ENCODE results near the gene PKP3.
"Not testable (repeated sequence)": the region's sequence is repeated elsewhere in the genome, so short reads cannot be mapped to it uniquely, and the experiment has no call there.

PKP3 gene

GRCh38 chr11:413120-414081, 19.4 kb downstream of the PKP3 start:
- DNase-seq = no peak

- no peak for DNase-seq
Observed at GRCh38 chr11:414318-414857, 20.4 kb downstream of the PKP3 start.

GRCh38 chr11:415640-416041, 21.6 kb downstream of the PKP3 start:
- no peak for DNase-seq

DNA sequence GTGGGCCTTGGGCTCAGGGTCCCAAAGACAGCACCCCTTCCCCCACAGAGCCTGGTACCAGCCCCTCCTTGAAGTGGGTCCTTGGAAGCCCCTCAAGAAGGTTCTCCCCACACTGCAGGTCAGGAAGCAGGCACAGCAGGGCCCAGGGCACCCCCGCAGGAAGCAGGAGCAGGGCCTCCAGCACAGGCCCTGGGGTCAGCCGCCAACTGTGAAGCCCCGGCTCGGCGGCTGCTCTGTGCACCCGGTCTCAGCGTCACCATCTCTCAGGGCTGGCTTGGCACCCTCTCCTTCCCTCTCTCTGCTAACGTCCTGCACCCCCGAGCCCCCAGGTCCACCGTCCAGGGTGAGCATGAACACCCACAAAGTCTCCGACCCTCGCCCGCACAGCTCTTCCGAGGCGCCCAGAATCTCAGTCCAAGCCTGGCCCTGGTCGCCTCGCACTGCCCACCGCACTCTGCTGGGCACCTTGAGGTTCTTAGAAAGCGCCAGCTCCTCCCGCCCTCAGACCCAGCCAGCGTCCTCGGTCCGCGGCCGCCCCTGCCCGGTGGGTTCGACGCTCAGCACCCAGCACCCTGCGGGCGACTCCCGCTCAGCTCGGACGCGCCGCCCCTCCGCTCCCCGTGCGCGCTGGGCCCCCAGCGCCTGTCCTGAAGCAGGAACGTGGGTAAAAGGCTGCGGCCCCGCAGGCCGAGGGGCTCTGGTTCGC, 22.2 kb downstream of the PKP3 start:
- DNase-seq = no peak

GRCh38 chr11:416757-417621, 23.0 kb downstream of the PKP3 start:
- DNase-seq = peak; percentile 38

- DNase-seq = no peak
Observed at GRCh38 chr11:417652-418342, 23.8 kb downstream of the PKP3 start.

DNA sequence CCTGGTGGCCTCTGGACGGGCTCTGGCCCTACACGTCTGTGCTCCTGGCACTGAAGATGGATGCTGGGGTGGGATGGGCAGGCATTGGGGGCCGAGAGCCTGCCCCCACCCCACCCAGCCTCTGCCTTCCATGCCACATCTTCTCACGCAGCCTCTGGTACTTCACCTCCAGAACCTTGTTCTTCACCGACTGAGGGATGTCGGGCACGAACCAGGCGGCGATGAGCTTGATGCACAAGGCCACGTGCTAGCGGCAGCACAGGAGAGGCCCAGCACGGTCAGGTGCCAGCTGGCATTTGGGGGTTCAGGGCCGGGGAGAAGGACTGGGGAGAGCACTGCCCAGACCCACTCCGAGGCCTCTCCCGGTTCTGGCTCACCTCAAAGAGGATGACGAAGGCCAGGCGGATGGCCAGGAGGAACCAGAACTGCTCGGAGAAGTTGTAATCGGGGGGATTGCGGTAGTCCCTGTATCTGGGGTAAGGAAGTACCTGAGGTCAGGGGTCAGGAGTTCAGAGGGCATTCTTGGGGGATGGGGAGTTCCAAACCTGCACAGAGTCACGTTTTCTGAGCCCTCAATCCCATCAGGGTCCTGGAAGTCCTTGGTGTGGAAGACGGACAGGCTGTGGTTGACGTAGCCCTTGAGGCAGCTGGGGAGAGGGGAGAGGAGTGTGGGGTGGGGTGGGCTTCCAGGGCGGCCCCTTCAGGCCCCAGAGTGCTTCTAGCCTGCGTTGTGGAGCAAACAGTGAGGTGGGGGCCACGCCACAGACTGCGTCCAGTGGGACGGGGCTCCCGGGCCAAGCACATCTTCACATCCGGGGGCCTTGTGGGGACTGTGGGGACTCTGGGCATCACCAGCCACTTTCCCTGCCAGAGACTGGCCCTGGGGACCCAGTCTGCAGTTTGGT, 24.6 kb downstream of the PKP3 start:
- no peak for DNase-seq

DNA sequence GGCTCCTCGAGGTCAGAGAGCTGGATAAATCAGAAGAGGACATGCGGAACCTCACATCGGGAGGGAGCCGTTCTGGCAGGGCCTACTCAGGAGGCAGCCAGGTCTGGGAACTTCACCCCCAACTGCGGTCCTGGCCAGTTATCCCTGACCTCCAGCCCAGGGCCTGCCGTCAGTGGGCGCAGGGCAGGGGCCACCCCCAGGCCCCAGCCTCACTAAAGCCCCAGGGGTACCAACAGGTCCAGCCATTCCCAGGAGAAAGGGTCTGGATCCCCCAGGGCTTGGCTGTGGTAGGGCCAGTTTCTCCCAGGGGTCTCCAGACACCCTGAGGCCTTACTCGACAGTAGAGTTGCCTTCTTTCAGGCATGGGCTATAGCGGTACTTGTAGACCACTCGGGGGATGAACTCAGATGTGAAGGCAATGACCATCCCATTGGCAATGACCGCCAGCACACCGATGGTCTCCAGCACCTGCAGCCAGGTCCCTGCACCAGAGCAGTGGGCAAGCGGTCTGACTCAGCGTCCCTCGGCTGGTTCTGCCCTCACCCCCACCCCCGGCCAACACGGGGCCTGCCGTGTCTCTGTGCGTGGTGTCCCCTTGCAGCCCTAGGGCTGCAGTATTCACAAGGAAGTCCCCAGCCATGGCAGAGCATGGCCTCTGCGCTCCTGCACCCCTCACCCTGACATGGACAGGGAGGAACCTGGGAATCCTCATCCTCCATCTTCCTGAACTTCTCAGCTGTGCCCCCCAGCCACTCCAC, 25.4 kb downstream of the PKP3 start:
- DNase-seq = no peak

DNA sequence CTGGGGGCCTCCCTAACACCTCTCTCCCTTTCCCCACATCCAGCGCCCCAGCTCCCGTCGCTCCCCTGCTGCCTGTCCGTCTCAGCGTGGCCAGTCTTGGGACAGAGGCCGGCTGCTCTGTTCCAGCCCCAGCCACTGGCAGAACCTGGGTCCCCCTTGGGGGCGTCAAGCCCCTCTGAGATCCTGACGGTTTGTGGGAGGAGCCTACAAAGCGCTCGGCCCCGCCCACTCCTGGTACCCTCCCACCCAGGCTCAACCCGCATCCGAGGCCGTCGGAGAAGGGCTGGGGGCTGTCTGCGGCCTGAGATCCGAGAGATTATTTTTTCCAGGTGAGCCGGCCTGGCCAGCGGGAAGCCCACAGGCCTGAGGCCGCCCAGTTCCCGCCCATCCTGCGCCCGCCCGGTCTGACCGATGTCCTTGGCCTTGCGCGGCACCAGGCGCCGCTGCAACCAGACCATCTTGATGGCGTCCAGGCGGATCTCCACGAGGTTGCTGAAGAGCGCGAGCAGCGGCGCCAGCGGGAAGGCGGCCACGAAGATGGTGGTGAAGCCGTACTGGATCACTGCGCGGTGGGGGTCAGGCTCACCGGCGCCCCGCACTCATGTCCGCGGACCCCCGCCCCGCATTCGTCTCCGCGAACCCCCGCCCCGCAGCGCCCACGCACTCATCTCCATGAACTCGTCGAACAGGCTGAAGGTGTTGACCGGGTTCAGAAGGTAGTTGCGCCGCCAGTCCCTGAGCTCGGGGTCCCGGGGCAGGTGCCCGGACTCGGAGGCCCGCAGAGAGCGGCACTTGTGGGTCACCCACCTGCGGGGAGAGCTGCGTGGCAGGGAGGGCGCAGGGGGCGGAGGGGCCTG, 26.3 kb downstream of the PKP3 start:
- DNase-seq = no peak

DNA sequence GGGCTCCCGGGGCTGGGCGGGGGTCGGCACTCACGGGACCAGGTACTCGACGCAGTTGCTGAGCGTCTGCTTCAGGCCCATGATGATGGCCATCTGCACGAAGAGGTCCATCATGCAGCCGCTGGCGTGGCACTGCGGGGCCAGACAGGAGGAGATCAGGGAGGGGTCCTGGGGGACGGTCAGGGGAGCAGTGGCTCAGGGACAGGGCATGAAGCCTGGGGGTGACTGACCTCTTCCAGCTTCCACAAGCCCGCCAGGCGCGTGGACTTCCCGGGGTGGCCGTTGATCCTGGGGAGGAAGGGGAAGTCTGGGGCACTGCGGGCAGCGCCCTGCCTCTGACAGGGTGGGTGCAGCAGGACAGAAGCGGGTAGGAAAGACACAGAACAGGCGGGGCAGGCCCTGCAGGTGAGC, 26.9 kb downstream of the PKP3 start:
- DNase-seq = no peak

DNA sequence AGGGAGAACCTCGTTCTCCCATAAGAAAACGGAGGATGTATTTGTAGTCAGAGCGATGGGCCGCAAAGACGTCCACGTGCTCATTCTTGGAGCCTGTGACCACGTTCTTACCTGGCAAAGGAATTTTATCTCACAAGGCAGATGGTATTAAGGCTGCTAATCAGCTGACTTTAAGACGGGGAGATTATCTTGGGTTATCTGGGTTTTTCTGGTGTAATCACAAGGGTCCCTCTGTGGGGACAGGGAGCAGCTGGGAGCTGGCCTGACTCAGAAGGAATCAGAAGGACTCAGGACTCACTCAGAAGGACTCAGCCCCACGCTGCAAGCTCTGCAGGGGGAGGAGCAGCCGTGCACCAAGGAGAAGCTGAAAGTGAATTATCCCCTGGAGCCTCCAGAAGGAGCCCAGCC, 28.2 kb downstream of the PKP3 start:
- no peak for DNase-seq

DNA sequence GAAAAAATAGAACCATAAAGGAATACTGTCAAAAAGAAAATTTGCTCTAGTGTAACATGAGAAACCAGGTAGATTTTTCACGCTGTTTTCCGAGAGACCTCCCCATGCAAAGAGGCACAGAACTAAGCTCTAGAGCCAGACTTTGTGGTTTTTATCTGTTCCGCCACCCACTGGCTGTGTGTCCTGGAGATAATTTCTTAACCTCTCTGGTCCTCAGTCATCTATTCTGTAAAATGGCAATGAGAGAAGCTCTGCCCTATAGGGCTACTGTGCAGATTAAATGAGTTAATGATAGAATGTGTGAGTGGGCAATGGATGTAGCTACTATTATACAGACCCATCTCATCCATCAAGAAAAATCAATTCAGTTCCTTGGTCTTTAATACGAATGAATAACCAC, 30.2 kb downstream of the PKP3 start:
- DNase-seq = no peak

DNA sequence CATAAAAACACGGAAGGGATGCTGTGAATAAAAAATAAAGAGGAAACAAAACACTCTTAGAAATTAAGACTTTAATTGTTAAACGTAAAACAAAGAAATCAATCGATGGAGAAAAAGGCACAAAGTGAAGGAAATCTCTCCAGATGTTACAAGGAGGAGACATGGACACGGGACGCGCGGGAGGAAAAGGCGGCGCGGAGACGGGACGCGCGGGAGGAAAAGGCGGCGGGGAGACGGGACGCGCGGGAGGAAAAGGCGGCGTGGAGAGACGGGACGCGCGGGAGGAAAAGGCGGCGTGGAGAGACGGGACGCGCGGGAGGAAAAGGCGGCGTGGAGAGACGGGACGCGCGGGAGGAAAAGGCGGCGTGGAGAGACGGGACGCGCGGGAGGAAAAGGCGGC, 30.8 kb downstream of the PKP3 start:
- not testable (repeated sequence) for DNase-seq

GRCh38 chr11:425301-425700, 31.3 kb downstream of the PKP3 start:
- DNase-seq = no peak

GRCh38 chr11:426851-427250, 32.8 kb downstream of the PKP3 start:
- no peak for DNase-seq

- no peak for DNase-seq
Observed at GRCh38 chr11:428295-428694, 34.3 kb downstream of the PKP3 start.

DNA sequence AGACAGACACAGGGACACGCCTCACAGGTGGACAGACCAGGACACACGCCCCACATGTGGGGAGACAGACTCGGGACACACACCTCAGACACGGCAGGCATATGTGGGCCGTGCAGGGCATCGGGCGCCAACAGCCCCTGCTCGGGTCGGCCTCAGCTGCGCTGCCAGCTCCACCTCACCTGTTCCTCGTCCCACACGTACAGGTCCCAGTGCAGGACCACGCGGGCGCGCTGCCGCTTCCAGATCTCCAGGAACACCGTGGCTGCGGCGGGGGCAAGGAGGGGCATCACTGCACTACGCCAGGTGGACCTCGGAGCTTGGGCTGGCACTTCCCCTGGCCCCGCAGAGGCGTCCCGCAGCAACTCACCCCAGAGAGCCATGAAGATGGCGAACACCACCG, 35.4 kb downstream of the PKP3 start:
- no peak for DNase-seq

- no peak for DNase-seq
Observed at GRCh38 chr11:429931-430456, 36.0 kb downstream of the PKP3 start.

- no peak for DNase-seq
Observed at GRCh38 chr11:431921-432320, 37.9 kb downstream of the PKP3 start.
